ENCODE results near the gene RAP1GAP. TPM values are rescaled to one million over a fixed set of nuclear protein-coding genes. Genes with fewer than 3 reads are reported as not detected.

RAP1GAP gene
- total RNA-seq, 3 donors from 2014 or later = 0.32 to 7.2 (median 6.0) TPM

DNA sequence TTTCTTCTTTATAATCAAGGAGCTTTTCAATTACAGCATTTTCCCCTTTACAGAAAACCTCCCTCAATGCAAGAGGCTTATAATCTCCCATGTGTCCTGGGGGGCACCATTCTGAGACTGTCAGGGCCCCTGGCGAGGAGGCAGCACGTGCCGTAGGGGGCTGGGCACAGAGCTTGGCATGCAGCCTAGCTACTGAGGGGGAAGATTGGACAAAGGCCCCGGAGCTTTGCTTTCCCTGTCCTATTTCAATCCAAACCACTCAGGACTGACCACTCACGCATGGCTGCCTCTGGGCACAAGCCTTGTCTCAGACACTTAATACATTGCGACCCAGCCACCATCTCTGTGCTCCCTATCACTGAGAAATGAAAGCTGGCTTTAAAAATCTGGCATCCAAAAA, 2.8 kb upstream of the RAP1GAP start:
- H3K27me3 ChIP-seq = peaks cover 5 to 17% of the 10 kb centered on the region in 2 donors
- H3K27ac ChIP-seq = no peak overlapping the region
- peaks cover 4 to 29% of the 10 kb centered on the region in 2 donors for H3K4me1 ChIP-seq
- no peaks in the 10 kb centered on the region for H3K9me3 ChIP-seq
- TF ChIP-seq POLR2A (IDR thresholded peaks at IDR 0.05) (no peak), POLR2AphosphoS5 (IDR thresholded peaks at IDR 0.05) (no peak)
- TF ChIP-seq, protein P1, sequence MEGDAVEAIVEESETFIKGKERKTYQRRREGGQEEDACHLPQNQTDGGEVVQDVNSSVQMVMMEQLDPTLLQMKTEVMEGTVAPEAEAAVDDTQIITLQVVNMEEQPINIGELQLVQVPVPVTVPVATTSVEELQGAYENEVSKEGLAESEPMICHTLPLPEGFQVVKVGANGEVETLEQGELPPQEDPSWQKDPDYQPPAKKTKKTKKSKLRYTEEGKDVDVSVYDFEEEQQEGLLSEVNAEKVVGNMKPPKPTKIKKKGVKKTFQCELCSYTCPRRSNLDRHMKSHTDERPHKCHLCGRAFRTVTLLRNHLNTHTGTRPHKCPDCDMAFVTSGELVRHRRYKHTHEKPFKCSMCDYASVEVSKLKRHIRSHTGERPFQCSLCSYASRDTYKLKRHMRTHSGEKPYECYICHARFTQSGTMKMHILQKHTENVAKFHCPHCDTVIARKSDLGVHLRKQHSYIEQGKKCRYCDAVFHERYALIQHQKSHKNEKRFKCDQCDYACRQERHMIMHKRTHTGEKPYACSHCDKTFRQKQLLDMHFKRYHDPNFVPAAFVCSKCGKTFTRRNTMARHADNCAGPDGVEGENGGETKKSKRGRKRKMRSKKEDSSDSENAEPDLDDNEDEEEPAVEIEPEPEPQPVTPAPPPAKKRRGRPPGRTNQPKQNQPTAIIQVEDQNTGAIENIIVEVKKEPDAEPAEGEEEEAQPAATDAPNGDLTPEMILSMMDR (IDR thresholded peaks at IDR 0.05) = no peak
- intact Hi-C loops (cut with DNase I; ENCODE audit: low total_unique reads) = no loop called here
- DNase-seq (ENCODE audit: low spot score in 2 of 2) = no peak
- no peaks in the 10 kb centered on the region for H3K36me3 ChIP-seq
- no peak overlapping the region for H3K4me3 ChIP-seq

DNA sequence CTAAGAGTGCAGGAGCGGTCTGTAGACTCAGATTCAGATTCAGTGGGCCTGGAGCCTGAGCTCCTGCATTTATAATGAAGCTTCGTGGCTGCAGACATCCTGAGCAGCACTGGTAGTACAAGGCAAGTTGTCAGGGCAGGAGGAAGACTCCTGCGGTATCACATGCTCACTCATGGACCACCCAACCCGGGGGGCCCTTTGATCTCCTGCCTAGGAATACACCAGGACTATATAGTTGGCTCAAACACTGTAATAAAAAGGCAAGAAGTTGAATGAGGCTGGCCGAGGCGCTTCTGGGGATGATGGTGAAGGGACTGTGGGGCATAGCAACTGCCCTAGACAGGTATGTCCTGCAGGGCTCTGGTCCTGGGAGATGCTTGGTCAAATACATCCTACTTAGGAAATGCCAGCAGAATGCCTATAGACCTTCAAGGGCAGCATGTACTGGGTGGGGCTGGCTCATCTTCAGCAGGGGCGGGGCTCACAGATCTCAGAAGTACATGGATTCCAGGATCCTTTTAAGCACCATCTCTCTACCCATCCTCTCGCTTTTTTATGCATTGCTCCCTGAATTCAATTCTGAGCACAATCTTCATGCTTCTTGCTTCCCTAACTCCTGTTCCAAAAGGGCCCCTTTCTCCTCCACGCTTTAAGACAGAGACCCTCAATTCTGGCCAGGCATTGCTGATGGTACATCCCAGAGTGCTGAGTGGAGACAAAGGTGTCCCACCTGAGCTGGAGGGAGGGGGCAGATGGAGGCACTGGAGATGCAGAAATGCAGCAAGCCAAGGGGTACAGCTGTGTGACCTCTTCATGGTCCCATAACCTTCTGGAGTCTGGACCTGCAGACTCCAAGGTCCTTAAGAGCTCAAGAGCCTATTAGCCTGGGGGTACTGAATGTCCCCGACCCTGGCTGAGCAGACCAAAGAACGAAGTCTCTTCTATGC, 2.1 kb upstream of the RAP1GAP start:
- Histone ChIP-seq H3K4me3 (no peak overlapping the region), H3K4me1 (peaks cover 4 to 29% of the 10 kb centered on the region in 2 donors), H3K27ac (no peak overlapping the region), H3K9me3 (no peaks in the 10 kb centered on the region), H3K36me3 (no peaks in the 10 kb centered on the region), H3K27me3 (peaks cover 5 to 17% of the 10 kb centered on the region in 2 donors)
- no peak for DNase-seq (ENCODE audit: low spot score in 2 of 2)
- intact Hi-C loops (cut with DNase I; ENCODE audit: low total_unique reads) = no loop called here
- TF ChIP-seq, protein P1 (IDR thresholded peaks at IDR 0.05) = no peak
- TF ChIP-seq POLR2A (IDR thresholded peaks at IDR 0.05) (no peak), POLR2AphosphoS5 (IDR thresholded peaks at IDR 0.05) (no peak)

DNA sequence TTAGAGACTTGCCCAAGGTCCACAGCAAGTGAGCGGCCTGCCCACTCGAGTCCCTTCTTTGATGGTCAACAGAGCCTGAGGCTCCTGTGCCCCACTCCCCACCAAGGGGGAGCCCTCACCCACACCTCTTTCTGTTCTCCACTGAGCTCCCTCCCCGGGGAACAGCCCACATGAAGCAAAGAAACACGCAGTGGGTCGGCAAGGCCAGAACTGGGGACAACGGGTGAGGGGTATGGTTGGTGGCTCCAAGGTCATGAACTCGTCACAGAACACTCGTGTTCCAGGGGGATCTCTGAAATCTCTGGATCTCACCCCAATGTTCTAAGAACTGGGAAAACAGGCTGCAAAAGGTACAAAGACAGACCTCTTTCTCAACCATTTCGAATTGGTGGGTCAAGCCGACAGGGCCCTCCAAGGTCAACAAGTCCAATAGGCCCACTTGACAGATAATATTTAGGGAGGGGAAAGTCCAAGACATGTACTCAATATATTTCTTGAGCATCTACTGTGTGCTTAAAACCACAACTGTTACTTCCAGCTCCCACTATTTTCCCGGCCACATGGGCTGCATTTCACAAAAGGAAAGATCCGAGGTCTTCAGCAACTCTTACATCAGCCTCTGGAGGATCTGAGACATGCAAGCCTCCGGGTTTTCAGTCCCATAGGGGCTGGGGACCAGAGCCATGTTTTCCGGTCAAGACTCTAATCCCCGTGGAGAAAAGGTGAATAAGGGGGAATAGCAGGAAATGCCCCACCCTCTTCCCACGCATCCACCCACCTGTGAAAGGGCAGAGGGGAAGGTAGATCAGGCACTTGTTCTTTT, 1.1 kb upstream of the RAP1GAP start:
- H3K9me3 ChIP-seq = no peaks in the 10 kb centered on the region
- H3K27ac ChIP-seq = no peak overlapping the region
- DNase-seq (ENCODE audit: low spot score in 2 of 2) = no peak
- H3K4me3 ChIP-seq = peak overlapping the region in 2 of 3 donors; percentile 51 to 65
- peaks cover 4 to 29% of the 10 kb centered on the region in 2 donors for H3K4me1 ChIP-seq
- peaks cover 5 to 17% of the 10 kb centered on the region in 2 donors for H3K27me3 ChIP-seq
- intact Hi-C loops (cut with DNase I; ENCODE audit: low total_unique reads) = no loop called here
- TF ChIP-seq, protein P1 (IDR thresholded peaks at IDR 0.05) = no peak
- TF ChIP-seq POLR2A (IDR thresholded peaks at IDR 0.05) = no peak
- no peak for TF ChIP-seq POLR2AphosphoS5 (IDR thresholded peaks at IDR 0.05)
- no peaks in the 10 kb centered on the region for H3K36me3 ChIP-seq

DNA sequence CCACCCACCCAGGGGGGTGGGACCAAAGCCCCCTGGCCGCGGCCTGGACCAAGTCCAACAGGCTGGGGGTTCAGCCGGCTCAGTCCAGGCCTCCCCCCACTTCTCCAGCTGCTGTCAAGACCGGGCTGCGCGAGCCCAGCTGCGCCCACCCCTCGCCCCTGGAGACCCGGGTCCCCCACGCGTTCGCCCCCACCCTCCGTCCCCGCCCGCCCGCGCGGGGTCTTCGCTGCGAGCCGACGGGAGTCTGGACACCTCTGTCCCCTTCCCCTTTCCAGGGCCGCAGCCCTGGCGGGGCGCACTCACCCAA, 253 bp downstream of the RAP1GAP start:
- H3K27ac ChIP-seq = no peak overlapping the region
- no peak for DNase-seq (ENCODE audit: low spot score in 2 of 2)
- H3K4me1 ChIP-seq = peaks cover 4 to 29% of the 10 kb centered on the region in 2 donors
- peak overlapping the region in 2 of 3 donors; percentile 51 to 65 for H3K4me3 ChIP-seq
- no peaks in the 10 kb centered on the region for H3K9me3 ChIP-seq
- intact Hi-C loops (cut with DNase I; ENCODE audit: low total_unique reads) = loop anchor here (2.0 kb wide), 1 partner anchor 300 kb away; no protein-coding TSS in a partner anchor
- no peaks in the 10 kb centered on the region for H3K36me3 ChIP-seq
- TF ChIP-seq POLR2A (IDR thresholded peaks at IDR 0.05) (no peak), POLR2AphosphoS5 (IDR thresholded peaks at IDR 0.05) (no peak)
- TF ChIP-seq, protein P1 (IDR thresholded peaks at IDR 0.05) = no peak
- peaks cover 5 to 17% of the 10 kb centered on the region in 2 donors for H3K27me3 ChIP-seq
